SU-DHL-6 (cell line): ENCODE measurements around the gene RBM15.

Experiments
- CTCF ChIP-seq: fragments of 200-600 bp; sonication (generic); IDR thresholded peaks from one replicate; pipeline ENCODE4 v1.5.1; 2017; ENCODE audit warnings: antibody characterized with exemption, mild to moderate bottlenecking, low read length, moderate library complexity; ENCODE audit not compliant: insufficient read depth, poor library complexity, severe bottlenecking
- EZH2phosphoT487 ChIP-seq: fragments of 200-600 bp; sonication (generic), shearing (Covaris generic); conservative IDR thresholded peaks from 2 replicates; pipeline ENCODE4 v1.6.1; 2018; ENCODE audit warnings: mild to moderate bottlenecking, antibody characterized with exemption, low read length, moderate library complexity, mixed read lengths

- no peak for TF ChIP-seq CTCF
- TF ChIP-seq EZH2phosphoT487, result no peak
Measured at GRCh38 chr1:110335265-110335664, 3.9 kb upstream of the RBM15 start.
